Effector memory CD8-positive, alpha-beta T cell (primary cell): ENCODE data around the gene GPR21.

Experiments
- ATAC-seq: fragments of 150-1000 bp; cut with Tn5 transposase; replicated peaks from 2 replicates; pipeline ENCODE4 v1.10.0; 2021; ENCODE audit warnings: mild to moderate bottlenecking, moderate library complexity
- DNase-seq, 3 experiments: peaks; one replicate each; pipeline ENCODE4 v3.0.0; 2021
- H3K27ac Mint-ChIP-seq, 2 donors: one replicate each; pipeline ENCODE4 v1.8.0; 2022; ENCODE audit warnings: mild to moderate bottlenecking in 2 of 2, mixed read lengths in 2 of 2, moderate library complexity in 2 of 2
- H3K27me3 Mint-ChIP-seq, 2 donors: one replicate each; pipeline ENCODE4 v1.8.0; 2022; ENCODE audit warnings: mixed read lengths in 2 of 2
- H3K36me3 Mint-ChIP-seq: one replicate; pipeline ENCODE4 v1.8.0; 2022; ENCODE audit warnings: mild to moderate bottlenecking, moderate library complexity, mixed read lengths; ENCODE audit not compliant: insufficient read depth
- H3K4me1 Mint-ChIP-seq, 2 donors: one replicate each; pipeline ENCODE4 v1.8.0; 2022; ENCODE audit warnings: low read depth in 2 of 2, mixed read lengths in 2 of 2
- H3K4me3 Mint-ChIP-seq, 2 donors: one replicate each; pipeline ENCODE4 v1.8.0; 2022; ENCODE audit warnings: mild to moderate bottlenecking in 2 of 2, mixed read lengths in 2 of 2, moderate library complexity in 2 of 2
- H3K9me3 Mint-ChIP-seq, 2 donors: one replicate each; pipeline ENCODE4 v1.8.0; 2022; ENCODE audit warnings: mixed read lengths in 2 of 2

The GPR21 gene

DNA sequence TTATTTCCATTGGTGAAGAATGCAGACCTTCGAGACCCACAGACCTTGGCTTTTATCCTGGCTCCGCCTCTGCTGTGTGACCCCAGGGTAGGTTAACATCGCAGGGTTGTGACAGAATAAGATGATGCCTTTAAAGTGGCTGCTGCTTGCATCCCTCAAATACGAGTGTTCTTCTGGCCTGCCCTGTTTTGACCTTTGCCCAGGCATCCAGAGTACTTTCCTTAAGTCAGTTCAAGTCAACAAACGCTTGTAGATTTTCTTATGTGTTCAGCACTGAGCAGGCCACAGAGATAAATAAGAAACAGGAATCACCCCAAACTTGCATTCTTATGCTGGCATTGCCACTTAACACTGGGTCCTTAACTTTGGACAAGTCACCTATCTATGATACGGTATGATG, 50.2 kb downstream of the GPR21 start:
- Mint-ChIP-seq H3K27ac (no peak overlapping the region), H3K9me3 (no peaks in the 10 kb centered on the region), H3K4me1 (no peaks in the 10 kb centered on the region), H3K36me3 (peaks cover 31% of the 10 kb centered on the region), H3K27me3 (no peaks in the 10 kb centered on the region), H3K4me3 (no peak overlapping the region)
- no peak for DNase-seq
- no peak for ATAC-seq

DNA sequence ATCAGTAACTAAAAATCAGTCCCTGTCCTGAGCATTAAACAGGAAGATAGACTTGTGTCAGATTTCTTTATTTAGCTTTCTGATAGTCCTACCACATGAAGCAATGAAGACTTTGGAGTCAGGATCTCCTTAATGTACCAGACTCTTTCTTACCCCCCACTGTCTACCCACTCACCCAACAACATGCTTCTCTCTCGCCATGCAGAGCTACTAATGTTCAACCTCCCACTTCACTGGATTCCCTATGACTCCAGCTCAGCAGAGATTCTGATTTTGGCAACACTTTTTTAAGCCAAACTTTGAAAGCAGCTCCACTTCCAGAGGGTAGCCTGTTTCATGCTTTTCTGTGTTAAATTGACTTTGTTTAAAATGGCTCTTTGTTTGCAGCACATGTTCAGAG, 50.8 kb downstream of the GPR21 start:
- H3K4me1 Mint-ChIP-seq = no peaks in the 10 kb centered on the region
- H3K9me3 Mint-ChIP-seq = no peaks in the 10 kb centered on the region
- H3K36me3 Mint-ChIP-seq = peaks cover 26% of the 10 kb centered on the region
- peak overlapping the region in 1 of 2 donors; percentile 49 for H3K27ac Mint-ChIP-seq
- no peak for ATAC-seq
- H3K4me3 Mint-ChIP-seq = no peak overlapping the region
- no peaks in the 10 kb centered on the region for H3K27me3 Mint-ChIP-seq
- no peak for DNase-seq
